Frontal cortex (tissue), 1 donor: ENCODE measurements around the gene ANXA3. TPM values are rescaled to one million over a fixed set of nuclear protein-coding genes. Genes with fewer than 3 reads are reported as not detected.

Experiments
- small RNA-seq: library from RNA; depleted of rRNA; stranded (forward); fragments of <200 nt; gene quantifications from one replicate; pipeline ENCODE3, GENCODE V24; 2014
- total RNA-seq: library from RNA; depleted of rRNA; stranded (reverse); fragments of >200 nt; gene quantifications from one replicate; pipeline ENCODE4 v1.2.3, GENCODE V29; 2014

The ANXA3 gene
- total RNA-seq, 1 donor from 2014 or later, result 5.7 TPM

Small RNAs within 50 kb of the gene (small RNA-seq; reads per million reads assigned to genes)
- gene HIGD1AP13 (0.15 reads per million), gene RF00019 (not detected)

Other genes starting within 250 kb of the ANXA3 start
- gene BMP2K, start 224.6 kb downstream of the ANXA3 start, total RNA-seq, result 44.8 TPM